NCI-H1694 treated with DMSO at 0.1 percent for 48 hours (cell line): ENCODE data around the gene TMEM231.
"Not testable (repeated sequence)": the region's sequence is repeated elsewhere in the genome, so short reads cannot be mapped to it uniquely, and the experiment has no call there.

ENCODE experiments used
- DNase-seq: peaks from one replicate; lab custom pipeline; 2025; lab: John Stamatoyannopoulos, UW

Gene TMEM231, protein sequence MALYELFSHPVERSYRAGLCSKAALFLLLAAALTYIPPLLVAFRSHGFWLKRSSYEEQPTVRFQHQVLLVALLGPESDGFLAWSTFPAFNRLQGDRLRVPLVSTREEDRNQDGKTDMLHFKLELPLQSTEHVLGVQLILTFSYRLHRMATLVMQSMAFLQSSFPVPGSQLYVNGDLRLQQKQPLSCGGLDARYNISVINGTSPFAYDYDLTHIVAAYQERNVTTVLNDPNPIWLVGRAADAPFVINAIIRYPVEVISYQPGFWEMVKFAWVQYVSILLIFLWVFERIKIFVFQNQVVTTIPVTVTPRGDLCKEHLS

DNA sequence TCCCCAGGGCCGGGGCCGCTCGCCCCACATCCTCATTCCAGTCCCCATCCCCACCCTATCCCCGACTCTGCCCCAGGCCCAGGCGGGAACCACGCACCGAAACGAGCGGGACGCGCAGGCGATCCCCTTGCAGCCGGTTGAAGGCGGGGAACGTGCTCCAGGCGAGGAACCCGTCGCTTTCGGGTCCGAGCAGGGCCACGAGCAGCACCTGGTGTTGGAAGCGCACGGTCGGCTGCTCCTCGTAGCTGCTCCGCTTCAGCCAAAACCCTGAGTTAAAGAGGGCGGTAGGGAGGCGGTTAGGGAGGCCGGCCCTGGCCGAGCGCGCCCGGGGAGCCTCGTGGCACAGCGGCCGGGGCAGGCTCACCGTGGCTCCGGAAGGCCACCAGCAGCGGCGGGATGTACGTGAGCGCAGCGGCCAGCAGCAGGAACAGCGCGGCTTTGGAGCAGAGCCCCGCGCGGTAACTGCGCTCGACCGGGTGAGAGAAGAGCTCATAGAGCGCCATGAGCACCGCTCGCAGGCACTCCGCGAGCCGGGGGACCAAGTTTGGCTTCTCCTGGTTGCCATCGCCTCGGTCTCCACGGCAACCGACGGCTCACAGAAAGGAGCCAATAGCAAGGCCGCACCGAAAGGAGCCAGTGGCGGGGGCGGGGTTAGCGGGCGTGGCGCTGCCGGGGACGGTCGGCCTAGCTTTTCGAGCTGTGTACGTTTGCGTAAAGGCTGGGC is at the start of gene TMEM231:
Gene TMEM231, minus strand, starts transcription at position 546 of the 724 bp plus-strand sequence. Its CDS starts 43 bp downstream, at position 503.
- DNase-seq: peak; percentile 69

DNA sequence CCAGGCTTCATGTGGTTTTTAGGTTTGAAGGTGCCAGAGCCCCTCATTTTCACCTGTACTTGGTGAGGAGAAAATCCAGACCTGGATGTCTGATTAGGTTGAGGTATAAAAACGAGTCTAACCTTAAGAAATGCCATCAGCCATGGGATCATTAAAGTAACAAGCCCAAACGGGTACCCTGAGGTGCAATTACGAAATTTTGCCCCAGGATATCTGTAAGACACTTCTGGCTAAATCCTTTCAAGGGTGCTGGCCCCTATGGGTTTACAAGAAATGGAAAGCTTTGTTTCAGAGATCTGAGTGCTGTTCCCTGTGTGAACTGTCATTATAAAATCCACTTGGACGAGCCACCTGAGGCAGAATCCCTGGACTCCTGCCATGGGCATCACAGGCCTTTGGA is 47.2 kb upstream of the TMEM231 start:
- DNase-seq: no peak

DNA sequence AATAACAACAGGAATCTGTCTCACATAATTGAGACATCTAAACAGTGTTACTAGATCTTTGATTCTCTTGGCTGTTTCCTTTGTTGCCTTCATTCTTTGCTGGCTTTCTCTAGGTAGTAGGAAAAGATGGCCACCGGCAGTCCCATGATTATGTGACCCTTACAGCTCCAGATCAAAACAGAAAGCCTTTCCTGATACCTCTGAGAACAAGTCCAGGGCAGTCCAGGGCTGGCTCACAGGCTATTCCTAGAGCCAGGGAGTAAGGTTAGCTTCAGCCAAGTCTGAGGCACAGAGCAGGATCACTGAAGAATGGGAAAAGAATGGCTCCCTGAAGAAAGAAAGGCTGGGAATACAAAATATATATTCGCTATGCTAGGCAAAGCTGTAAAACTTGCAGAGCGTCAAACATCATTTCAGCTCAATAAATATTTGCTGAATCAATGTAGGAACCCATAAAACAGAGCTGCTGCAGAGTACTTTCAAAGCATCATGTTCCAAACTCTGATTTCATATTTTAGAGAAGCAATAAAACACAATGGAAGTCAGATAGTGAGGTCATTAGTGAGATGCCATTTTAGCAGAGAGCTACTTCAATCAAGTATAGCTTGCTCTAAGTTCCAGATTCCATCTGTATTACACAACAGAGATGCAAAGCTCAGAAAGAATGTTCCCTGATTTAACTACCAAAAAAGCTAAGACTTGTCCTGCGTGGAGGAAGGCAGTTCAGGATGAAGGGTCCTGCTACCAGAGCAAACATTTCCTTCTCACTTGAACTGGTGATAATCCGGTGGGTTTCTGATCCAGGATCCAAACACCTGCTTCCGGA is 43.6 kb upstream of the TMEM231 start:
- no peak for DNase-seq

DNA sequence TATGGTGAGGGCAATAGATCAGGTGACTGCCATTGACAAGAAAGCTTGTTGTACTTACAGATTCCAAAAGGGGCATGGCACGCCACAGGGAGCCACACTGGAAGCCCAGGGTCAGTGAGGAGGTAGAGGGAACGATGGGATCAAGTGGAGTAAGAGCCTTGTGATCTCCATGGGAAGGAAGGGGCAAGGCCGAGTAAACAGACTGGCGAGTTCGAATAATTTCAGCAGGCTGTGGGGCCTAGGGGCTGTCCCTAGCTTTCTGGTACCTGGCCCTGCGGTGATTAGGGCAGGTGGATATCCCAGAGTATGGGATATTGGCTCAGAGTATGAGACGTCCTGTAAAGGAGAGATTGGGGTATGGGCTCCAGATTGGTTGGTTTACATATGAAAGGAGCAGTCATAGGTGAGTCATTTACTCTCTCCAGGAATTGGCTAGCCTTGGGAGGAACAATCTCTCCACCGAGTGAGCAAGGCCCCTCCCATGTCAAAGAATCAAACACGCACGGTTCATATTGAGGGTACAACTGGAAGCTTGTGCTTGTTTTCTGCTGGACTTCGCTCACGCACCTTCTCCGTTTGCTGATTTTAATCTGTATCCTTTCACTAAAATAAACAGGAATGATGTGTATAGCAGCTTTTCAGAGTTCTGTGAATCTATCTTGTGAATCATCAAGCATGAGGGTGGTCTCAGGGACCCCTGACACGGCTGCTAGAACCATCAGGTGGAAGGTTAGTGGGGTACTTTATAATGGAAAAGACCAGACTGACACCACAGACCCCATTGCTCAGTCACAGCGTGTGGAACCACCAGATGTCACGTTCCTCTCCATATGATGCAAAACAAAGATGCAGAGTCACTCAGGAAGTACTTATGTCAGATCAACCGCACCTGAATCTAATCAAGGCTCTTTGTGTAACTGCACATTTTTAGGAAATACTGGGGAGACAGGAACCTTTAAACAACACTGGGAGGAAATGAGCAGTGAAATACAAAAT is 38.1 kb upstream of the TMEM231 start:
- peak; percentile 15 for DNase-seq

DNA sequence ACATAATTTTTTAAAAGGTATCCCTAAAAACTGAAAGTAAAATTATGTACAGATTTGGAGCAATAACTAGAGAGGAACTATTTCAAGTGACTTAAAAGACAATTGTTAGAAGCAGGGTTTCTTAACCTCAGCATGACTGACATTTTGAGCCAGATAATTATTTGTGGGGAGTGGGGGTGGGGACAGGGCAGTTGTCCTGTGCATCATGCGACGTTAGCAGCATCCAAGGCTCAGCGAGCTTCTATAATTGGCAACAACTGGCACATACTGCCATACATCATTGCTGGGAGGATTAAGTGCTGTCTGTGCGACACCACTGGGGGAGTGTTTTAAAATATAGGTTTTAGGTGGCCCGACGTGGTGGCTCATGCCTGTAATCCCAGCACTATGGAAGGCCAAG is 37.3 kb upstream of the TMEM231 start:
- no peak for DNase-seq

DNA sequence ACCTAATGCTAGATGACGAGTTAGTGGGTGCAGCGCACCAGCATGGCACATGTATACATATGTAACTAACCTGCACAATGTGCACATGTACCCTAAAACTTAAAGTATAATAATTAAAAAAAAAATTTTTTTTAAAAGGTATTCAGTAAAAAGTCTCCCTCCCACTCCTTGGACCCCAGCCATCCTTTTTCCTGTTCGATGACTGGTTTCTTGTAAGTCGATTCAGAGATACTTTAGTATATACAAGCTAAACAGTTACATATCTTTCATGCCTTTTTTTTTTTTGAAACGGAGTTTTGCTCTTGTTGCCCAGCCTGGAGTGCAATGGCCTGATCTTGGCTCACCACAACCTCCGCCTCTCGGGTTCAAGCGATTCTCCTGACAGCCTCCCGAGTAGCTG is 35.9 kb upstream of the TMEM231 start:
- DNase-seq: not testable (repeated sequence)

DNA sequence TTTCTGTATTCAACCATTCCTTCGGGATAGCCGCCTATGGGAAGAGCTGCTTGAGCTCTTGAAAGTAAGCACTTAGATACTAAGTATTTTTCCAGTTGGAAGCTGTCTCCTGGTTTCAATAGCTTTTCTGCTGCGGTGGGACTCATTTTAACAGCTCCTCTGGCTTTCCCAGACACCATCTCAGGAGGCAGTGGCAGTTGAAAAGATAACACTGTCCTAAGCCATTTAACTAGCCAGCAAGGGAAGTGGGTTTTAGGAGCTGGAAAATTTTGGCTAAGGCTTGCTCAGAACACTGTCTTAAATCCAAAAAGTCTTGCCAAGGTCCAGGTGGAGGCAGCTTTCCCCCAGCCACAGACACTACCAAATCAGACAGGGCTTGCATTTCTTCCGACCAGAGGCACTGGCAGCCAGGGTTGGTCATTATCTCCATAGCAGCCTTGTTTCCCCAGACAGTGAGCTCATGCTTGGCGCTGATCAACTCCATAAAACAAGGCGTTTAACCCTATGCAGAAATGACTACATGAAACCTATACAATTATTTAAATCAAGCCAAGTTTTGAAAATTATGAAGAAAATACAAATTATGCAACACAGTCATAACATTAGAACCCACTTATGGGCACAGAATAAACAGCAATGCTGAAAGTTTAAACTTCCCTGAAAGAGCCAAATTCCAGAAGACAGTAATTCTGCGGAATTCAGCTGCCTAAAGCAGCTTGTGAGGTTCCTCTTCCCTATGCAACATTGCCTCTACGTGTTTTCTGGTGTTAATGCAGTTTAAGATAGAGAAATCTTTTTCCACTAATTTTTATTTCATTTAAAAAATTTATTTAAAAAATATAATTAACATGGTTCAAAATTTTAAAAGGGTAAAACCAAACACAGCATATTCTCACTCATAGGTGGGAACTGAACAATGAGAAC is 35.1 kb upstream of the TMEM231 start:
- DNase-seq: no peak

DNA sequence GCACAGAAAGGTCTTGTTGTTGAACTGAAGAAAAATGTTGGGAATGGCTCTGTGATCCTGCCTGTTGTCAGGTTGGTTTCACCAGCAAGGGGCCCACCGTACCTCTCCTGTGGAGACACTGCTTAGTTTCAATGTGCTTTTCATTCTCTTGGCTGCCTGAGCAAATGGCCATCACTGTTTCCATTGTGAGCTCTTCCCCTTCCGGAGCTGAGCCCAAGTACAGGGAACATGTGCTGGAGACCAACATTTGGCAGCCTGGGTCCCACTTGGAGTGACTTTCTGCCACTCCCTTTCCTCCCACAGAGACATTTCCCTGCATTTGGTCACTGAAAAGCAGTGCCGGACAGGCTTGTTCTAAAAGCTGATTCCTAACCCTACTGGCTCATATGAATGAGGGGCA is 33.3 kb upstream of the TMEM231 start:
- DNase-seq: no peak

DNA sequence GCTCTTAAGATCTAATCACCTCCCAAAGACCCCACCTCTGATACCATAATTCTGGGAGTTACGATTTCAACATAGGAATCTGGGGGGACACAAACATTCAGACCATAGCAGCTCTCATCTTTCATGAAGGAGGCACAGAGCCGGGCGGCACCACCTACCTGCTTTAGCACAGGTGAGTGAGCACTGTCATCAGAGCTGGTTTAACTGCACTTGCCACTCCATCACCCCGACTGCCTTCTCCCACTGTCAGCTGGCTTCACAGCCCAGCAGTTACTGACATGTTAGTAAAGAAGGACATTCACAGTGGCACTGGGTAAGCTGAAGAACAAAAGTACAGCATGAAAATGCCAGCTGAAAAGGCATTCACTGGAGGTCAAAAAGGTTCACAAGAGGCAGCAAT is 32.7 kb upstream of the TMEM231 start:
- no peak for DNase-seq

DNA sequence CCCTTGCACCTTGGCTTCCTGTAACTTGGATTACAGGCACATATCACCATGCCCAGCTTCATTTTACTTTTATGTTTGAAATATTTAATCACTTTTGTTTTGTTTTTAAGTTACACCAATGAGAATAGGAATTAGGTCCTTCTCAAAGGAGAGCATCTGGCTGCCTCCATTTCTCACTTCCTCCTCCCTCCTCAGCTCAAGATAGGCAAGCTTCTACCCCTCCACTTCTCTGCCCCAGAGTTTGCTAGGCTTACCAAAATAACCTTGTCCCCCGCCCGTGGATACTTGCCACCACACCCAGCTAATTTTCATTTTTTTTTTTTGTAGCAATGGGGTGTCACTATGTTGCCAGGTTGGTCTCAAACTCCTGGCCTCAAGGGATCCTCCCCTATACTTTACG is 28.1 kb upstream of the TMEM231 start:
- no peak for DNase-seq

DNA sequence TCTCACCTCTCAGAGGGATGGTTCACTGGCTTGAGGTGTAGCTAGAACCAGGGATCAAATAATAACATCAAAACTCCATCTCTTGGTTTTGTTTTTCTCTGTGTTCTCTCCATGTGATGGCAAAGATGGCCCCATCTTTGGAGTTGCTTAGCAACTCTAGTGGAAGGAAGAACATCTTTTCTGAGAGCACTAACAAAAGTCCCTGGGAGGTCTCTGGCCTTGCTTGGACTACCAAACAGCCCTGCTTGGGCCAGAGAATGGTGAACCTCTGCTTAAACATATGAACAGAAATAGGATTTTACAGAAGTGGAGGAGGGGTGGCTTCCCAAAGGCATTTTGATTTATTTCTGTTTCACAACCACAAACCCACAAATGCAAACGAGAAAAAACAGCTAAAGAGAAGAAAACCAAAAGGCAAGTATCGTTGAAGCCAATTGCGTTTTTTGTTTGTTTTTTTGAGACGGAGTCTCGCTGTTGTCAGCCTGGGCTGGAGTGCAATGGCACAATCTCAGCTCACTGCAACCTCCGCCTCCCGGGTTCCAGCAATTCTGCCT is 23.3 kb upstream of the TMEM231 start:
- no peak for DNase-seq

DNA sequence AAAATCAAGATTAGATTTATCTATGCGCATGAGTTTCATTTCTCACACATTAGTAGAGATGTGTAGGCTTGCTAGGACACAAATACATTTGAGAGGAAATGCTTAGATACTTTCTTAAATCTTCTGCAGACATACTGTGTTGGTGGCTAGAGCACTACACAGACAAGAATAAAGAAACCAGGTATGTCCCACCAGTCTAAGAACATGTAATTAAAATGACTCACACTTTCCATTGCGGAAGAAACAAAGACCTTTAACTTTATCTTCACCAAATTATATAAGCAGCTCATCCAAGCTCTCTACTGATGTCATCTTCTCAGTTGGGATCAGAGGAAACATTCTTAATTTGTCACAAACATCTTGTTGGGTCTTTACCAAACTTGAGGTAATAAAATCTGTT is 22.7 kb upstream of the TMEM231 start:
- DNase-seq: no peak

DNA sequence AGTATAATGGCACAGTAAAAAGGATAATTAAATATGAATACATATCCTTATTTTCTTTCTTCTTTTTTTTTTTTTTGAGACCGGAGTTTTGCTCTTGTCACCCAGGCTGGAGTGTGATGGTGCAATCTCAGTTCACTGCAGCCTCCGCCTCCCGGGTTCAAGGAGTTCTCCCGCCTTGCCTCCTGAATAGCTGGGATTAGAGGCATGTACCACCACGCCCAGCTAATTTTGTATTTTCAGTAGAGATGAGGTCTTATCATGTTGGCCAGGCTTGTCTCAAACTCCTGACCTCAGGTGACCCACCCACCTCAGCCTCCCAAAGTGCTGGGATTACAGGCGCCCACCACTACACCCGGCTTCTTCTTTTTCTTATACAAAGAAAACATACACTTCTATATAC is 22.2 kb upstream of the TMEM231 start:
- no peak for DNase-seq

DNA sequence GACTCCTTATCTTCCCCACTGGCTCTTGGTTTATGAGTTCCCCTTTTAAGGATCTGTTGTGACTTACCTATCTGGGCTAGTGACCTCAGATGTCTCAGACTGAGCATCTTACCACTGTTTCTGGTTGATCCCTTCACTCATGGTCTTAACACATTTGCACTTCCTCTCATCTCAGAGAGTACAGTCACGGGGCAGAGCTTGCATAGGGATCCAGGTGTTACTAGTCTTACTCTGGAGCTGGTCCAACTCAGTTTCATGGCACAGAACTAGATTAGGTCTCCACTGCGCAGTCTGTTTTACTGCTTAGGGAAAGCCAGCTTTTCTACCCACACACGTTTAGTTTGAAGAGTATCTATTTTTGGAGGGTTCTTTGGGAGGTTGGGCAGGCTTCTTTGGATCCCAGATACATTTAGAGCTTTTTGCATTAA is 20.3 kb upstream of the TMEM231 start:
- DNase-seq: no peak

DNA sequence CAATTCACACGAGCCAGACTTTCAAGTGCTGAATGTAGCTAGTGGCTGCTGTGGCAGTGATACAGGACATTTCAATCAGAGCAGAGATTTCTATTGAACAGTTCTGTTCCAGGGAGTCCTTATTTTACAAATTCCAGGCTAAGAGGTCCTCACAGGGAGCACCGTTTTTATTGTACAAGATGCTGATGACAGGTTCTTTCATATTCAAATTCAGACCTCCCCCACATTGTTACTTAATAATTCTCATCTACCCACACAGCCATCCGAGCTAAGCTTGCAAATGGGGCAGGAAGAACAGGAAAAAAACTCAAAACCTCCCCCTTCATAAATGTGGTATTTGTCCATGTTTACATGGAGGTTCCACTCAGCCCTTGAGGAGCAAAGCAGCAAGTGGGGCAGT is 19.9 kb upstream of the TMEM231 start:
- no peak for DNase-seq

DNA sequence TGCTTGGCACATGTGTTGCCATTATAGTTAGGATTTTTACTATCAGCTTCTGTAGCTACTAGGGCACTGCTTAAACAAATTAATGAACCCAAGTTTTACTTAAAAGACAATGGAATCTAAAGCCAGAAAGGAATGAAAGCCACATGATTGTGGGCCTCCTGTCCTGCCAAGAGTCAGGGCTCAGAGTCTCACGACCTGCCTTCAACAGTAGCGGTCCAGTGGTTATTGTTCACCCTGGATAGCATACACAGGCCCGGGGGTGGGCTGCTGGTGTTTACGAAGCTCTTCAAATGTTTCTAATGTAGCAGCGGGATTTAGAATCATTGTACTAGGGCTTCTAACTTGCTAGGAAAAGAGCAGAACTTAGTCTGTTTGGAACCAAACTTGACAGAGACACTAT is 17.9 kb upstream of the TMEM231 start:
- DNase-seq: no peak

DNA sequence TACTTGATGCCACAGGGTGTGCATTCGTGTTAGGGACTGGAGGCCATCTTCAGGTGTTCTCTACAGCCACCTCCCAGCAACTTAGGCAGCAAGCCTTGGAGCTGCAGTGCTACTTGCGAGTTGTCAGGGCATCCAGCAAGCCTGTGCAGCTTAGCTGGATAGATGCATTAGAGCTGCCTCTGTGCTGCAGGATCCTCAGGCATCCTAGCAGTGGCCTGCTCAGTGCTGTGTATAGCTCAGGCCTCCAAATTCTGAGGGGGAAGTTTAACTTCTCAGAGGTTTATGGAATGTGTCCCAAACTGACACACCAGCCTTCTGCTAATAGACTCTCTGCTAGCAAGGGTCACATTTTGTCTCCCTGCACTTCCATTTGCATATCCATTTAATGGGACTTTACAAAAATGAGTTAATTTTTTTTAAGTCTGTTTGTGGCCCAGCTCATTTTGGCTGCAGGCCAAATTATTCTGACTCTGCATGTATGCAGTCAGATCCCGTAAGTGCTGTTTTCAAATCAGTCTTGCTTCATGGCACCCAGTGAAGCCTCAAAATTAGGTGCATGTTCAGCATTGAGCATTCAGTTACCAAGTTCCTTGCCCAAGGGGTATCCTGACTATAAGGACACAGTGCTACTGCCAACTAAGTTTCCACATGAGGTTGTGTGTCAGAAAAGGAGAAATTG is 17.0 kb upstream of the TMEM231 start:
- no peak for DNase-seq

DNA sequence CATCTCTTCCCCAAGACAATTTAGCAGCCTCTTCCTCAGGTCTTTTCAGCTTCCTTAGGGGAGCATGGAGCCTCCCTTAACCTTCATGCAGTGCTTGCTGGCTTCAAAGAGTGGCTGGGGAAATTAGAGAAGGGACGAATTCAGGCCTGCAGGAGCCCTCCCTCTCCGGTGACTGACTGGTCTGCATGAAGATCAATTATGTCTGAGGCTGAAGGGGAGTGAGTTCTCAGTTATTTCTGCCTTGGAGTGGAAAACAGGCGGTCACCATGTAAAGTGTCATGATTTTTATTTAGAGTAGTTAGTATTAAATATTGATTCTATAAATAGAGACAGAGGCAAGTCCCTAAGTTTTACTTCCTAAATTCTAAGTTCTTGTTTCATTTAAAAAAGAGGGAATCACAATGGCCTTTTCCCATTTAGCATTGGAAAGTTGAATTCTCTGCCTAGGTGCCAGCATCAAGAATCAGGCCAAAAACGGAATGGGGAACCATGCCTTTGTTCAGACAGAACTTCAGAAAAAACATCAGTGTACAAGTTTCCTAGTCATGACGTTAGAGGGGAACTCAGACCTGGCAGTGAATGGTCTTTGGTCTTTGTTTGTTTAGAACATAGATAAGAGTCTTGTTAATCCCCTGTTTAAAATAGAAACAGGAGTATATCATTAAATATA is 14.5 kb upstream of the TMEM231 start:
- no peak for DNase-seq

DNA sequence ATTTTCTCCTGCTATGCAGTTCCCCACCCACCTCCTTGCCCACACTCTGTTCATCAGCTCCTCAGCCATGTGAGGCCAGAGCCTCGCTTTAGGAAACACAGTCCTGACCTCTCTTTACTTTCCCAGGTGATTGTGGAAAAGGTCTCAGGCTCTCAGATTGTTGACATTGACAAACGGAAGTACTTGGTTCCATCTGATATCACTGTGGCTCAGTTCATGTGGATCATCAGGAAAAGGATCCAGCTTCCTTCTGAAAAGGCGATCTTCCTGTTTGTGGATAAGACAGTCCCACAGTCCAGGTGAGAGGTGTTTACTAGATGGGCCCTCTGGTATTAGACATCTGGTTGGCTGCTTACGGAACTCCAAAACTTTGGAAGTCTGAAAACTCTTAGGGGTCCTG is 11.9 kb upstream of the TMEM231 start:
- DNase-seq: no peak
